ENCODE data around the gene SLIT1.

SLIT1 gene

GRCh38 chr10:97185326-97186058 is at the start of gene SLIT1:
Gene SLIT1 (minus strand): TSS chr10:97185959. CDS start chr10:97185674, 285 bp downstream.
- DNase-seq (ENCODE audit: low spot score) = peak; percentile 58
- no peak for FAIRE-seq

- no peak for DNase-seq (ENCODE audit: low spot score)
- FAIRE-seq = no peak
Observed at GRCh38 chr10:97235353-97235752, 49.6 kb upstream of the SLIT1 start.

- peak; percentile 29 for DNase-seq (ENCODE audit: low spot score)
- FAIRE-seq = no peak
Observed at GRCh38 chr10:97234400-97234799, 48.6 kb upstream of the SLIT1 start.

GRCh38 chr10:97230146-97230545 is 44.4 kb upstream of the SLIT1 start:
- FAIRE-seq = no peak
- DNase-seq (ENCODE audit: low spot score) = no peak

GRCh38 chr10:97229322-97230015 is 43.7 kb upstream of the SLIT1 start:
- no peak for FAIRE-seq

GRCh38 chr10:97228775-97229157 is 43.0 kb upstream of the SLIT1 start:
- DNase-seq (ENCODE audit: low spot score) (no peak), FAIRE-seq (no peak)

More at GRCh38 chr10:97229322-97230015, 43.7 kb upstream of the SLIT1 start:
- no peak for DNase-seq (ENCODE audit: low spot score)

- DNase-seq (ENCODE audit: low spot score) = no peak
- no peak for FAIRE-seq
Observed at GRCh38 chr10:97228130-97228774, 42.5 kb upstream of the SLIT1 start.

- FAIRE-seq (no peak), DNase-seq (ENCODE audit: low spot score) (no peak)
Observed at GRCh38 chr10:97226398-97226797, 40.6 kb upstream of the SLIT1 start.

- no peak for DNase-seq (ENCODE audit: low spot score)
- FAIRE-seq = peak; percentile 20
Observed at GRCh38 chr10:97224483-97225435, 39.0 kb upstream of the SLIT1 start.

GRCh38 chr10:97222326-97222961 is 36.7 kb upstream of the SLIT1 start:
- no peak for FAIRE-seq
- DNase-seq (ENCODE audit: low spot score) = no peak

GRCh38 chr10:97220355-97220754 is 34.6 kb upstream of the SLIT1 start:
- DNase-seq (ENCODE audit: low spot score) (no peak), FAIRE-seq (no peak)

- FAIRE-seq = no peak
Observed at GRCh38 chr10:97217299-97217698, 31.5 kb upstream of the SLIT1 start.

GRCh38 chr10:97215619-97216260 is 30.0 kb upstream of the SLIT1 start:
- FAIRE-seq (no peak), DNase-seq (ENCODE audit: low spot score) (no peak)

More at GRCh38 chr10:97217299-97217698, 31.5 kb upstream of the SLIT1 start:
- DNase-seq (ENCODE audit: low spot score) = no peak

GRCh38 chr10:97213431-97213830 is 27.7 kb upstream of the SLIT1 start:
- FAIRE-seq = no peak

GRCh38 chr10:97211229-97211628 is 25.5 kb upstream of the SLIT1 start:
- DNase-seq (ENCODE audit: low spot score) (no peak), FAIRE-seq (no peak)

More at GRCh38 chr10:97213431-97213830, 27.7 kb upstream of the SLIT1 start:
- no peak for DNase-seq (ENCODE audit: low spot score)

- FAIRE-seq (no peak), DNase-seq (ENCODE audit: low spot score) (peak; percentile 67)
Observed at GRCh38 chr10:97210543-97210960, 24.8 kb upstream of the SLIT1 start.

- FAIRE-seq = no peak
- DNase-seq (ENCODE audit: low spot score) = no peak
Observed at GRCh38 chr10:97207756-97208346, 22.1 kb upstream of the SLIT1 start.

GRCh38 chr10:97207131-97207530 is 21.4 kb upstream of the SLIT1 start:
- FAIRE-seq = no peak
- no peak for DNase-seq (ENCODE audit: low spot score)

GRCh38 chr10:97204826-97205679 is 19.3 kb upstream of the SLIT1 start:
- DNase-seq (ENCODE audit: low spot score) (no peak), FAIRE-seq (no peak)

Measured in urothelium cell line (cell line).